Endothelial cell (in vitro differentiated cells): Measurements from ENCODE around the gene KRT6A. TPM values are rescaled to one million over a fixed set of nuclear protein-coding genes. Genes with fewer than 3 reads are reported as not detected.
"Not testable (repeated sequence)": the region's sequence is repeated elsewhere in the genome, so short reads cannot be mapped to it uniquely, and the experiment has no call there.

Source experiments
- DNase-seq: peaks from one replicate; pipeline ENCODE4 v3.0.0; 2021; ENCODE audit warnings: low spot score
- H3K27ac Mint-ChIP-seq: one replicate; pipeline ENCODE4 v1.8.0; 2021; ENCODE audit warnings: mixed read lengths, inconsistent platforms; ENCODE audit not compliant: unreplicated experiment
- H3K27me3 Mint-ChIP-seq: one replicate; pipeline ENCODE4 v1.8.0; 2021; ENCODE audit warnings: mild to moderate bottlenecking, moderate library complexity, mixed read lengths, inconsistent platforms; ENCODE audit not compliant: unreplicated experiment
- H3K36me3 Mint-ChIP-seq: one replicate; pipeline ENCODE4 v1.8.0; 2021; ENCODE audit warnings: mild to moderate bottlenecking, low read depth, mixed read lengths, inconsistent platforms; ENCODE audit not compliant: unreplicated experiment
- H3K4me1 Mint-ChIP-seq: one replicate; pipeline ENCODE4 v1.8.0; 2021; ENCODE audit warnings: mild to moderate bottlenecking, mixed read lengths, inconsistent platforms; ENCODE audit not compliant: unreplicated experiment
- H3K4me3 Mint-ChIP-seq: one replicate; pipeline ENCODE4 v1.8.0; 2021; ENCODE audit warnings: mild to moderate bottlenecking, mixed read lengths, inconsistent platforms; ENCODE audit not compliant: unreplicated experiment
- H3K9me3 Mint-ChIP-seq: one replicate; pipeline ENCODE4 v1.8.0; 2021; ENCODE audit warnings: mixed read lengths, inconsistent platforms; ENCODE audit not compliant: unreplicated experiment
- CTCF ChIP-seq: fragments of 200-600 bp; sonication (generic); IDR thresholded peaks from one replicate; pipeline ENCODE4 v1.5.0; 2021; ENCODE audit warnings: antibody characterized with exemption; ENCODE audit not compliant: unreplicated experiment
- total RNA-seq: library from RNA; stranded (reverse); fragmentation: NEBNext Ultra II Directional; extraction: Animal tissue kit (Norgen Biotek cat#: 25700); gene quantifications from one replicate; pipeline ENCODE4 v1.2.1, GENCODE V29; 2021; ENCODE audit not compliant: unreplicated experiment

Gene KRT6A
- total RNA-seq, 1 donor from 2014 or later = not detected

GRCh38 chr12:52455821-52456220, 37.2 kb downstream of the KRT6A start:
- no peak for DNase-seq
- Mint-ChIP-seq H3K9me3 (no peaks in the 10 kb centered on the region), H3K27ac (no peak overlapping the region), H3K4me1 (no peaks in the 10 kb centered on the region), H3K4me3 (no peak overlapping the region), H3K27me3 (peaks cover 2% of the 10 kb centered on the region), H3K36me3 (no peaks in the 10 kb centered on the region)
- no peak for TF ChIP-seq CTCF

- Mint-ChIP-seq H3K36me3 (no peaks in the 10 kb centered on the region), H3K27me3 (peaks cover 3% of the 10 kb centered on the region), H3K9me3 (no peaks in the 10 kb centered on the region), H3K4me1 (no peaks in the 10 kb centered on the region), H3K27ac (no peak overlapping the region), H3K4me3 (no peak overlapping the region)
- no peak for TF ChIP-seq CTCF
- no peak for DNase-seq
Measured at GRCh38 chr12:52454411-52455201, 38.5 kb downstream of the KRT6A start.

- Mint-ChIP-seq H3K27ac (no peak within 1 kb of the TSS), H3K27me3 (peaks cover 1% of the 10 kb centered on the region), H3K4me1 (no peaks in the 10 kb centered on the region), H3K9me3 (no peaks in the 10 kb centered on the region), H3K4me3 (no peak within 1 kb of the TSS), H3K36me3 (no peaks in the 10 kb centered on the region)
- no peak for DNase-seq
- TF ChIP-seq CTCF = no peak
Measured at GRCh38 chr12:52452101-52452500, 41.0 kb downstream of the KRT6A start, which contains the start of gene KRT6B. KRT6B (minus strand) TSS chr12:52452146; CDS start chr12:52452078, 68 bp downstream.

- Mint-ChIP-seq H3K9me3 (peaks cover 4% of the 10 kb centered on the region), H3K27ac (no peak overlapping the region), H3K36me3 (no peaks in the 10 kb centered on the region), H3K4me3 (no peak overlapping the region), H3K27me3 (peaks cover 3% of the 10 kb centered on the region), H3K4me1 (no peaks in the 10 kb centered on the region)
- TF ChIP-seq CTCF = no peak
- no peak for DNase-seq
Measured at GRCh38 chr12:52448228-52448627, 44.8 kb downstream of the KRT6A start.

- H3K27me3 Mint-ChIP-seq, H3K9me3 Mint-ChIP-seq, H3K4me1 Mint-ChIP-seq, H3K27ac Mint-ChIP-seq, H3K4me3 Mint-ChIP-seq, DNase-seq, H3K36me3 Mint-ChIP-seq: not testable (repeated sequence)
Measured at GRCh38 chr12:52447196-52447595, 45.9 kb downstream of the KRT6A start.
